Raji (cell line): ENCODE results near the gene GSTP1.
A peak's percentile ranks its signal among the peaks of the same experiment; 100 is the strongest.

Experiments used
- POLR2A ChIP-seq: IDR thresholded peaks from 2 replicates; pipeline ENCODE4 v1.6.1; 2011; ENCODE audit warnings: low read depth, low read length, control low read depth; ENCODE audit not compliant: insufficient read depth

GSTP1 gene

DNA sequence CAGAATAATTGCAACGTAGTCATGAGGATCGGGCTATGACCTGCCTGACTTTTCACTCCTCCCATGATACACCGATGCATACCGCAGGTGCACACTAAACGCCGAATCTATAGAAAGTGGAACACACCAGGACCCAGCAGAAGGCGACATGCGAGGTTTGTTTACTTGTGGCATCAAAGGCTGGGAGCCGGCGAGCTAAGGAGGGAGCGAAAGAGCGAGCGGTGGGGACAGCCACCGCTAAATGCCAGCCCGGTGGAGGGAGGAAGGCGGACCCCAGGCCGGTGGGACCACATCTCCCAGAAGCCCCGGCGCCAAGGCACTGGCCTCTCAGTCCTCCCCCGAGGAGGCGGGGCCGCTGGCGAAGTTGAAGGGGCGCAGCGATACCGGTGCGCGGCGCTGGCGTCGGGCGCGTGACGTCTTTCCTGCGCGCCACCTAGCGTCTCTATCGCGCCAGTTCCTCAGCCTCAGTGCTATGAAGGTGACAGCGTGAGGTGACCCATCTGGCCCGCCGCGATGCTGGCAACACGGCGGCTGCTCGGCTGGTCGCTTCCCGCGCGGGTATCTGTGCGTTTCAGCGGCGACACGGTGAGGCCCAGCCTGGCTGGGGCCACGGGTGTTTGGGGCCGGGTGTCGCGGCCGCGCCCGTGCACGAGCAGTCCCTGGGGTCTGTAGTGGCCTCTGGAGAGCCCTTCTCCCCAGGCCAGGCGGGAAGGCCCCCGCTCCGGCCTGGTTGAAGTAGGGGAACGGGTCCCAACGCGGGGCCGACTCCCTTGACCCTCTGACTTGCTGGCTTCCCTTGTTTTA lies 23.1 kb downstream of the GSTP1 start, which contains the start of gene NDUFV1:
TSS of gene NDUFV1 (plus strand) at position 445 of the 804 bp plus-strand sequence. CDS start at position 514, 69 bp downstream.
- peak; percentile 90 for TF ChIP-seq POLR2A

DNA sequence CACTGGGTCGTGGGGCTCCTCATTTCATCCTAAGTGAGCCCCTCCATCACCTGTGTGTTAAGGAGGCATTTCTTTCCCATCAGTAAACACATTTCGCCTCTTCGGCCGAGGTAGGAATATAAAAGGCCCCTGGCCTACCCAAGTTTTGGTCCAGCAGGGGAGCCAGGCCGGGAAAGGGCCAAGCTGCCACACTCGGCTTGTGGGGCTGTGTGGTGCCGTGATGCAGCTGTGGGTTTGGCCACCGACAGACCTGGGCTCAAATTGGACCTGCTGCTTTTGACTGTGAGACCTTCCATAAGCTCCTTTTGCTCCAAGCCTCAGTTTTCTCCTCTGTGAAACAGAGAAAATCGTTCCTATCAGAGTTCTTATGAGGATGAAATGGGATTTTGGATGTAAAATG lies 23.9 kb downstream of the GSTP1 start:
- TF ChIP-seq POLR2A = no peak

DNA sequence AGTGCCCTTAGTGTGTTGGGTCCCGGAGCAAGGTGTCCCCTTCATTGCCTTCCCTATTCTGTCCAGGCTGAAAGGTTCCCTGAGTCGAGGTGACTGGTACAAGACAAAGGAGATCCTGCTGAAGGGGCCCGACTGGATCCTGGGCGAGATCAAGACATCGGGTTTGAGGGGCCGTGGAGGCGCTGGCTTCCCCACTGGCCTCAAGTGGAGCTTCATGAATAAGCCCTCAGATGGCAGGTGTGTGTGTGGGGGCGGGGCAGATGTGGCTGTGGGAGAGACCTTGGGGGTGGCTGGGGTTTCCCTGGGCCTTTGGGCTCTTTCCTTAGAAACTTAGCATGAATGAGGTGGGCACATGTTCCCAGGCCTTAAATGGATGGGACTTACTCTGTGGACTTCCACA lies 24.9 kb downstream of the GSTP1 start:
- TF ChIP-seq POLR2A = no peak

DNA sequence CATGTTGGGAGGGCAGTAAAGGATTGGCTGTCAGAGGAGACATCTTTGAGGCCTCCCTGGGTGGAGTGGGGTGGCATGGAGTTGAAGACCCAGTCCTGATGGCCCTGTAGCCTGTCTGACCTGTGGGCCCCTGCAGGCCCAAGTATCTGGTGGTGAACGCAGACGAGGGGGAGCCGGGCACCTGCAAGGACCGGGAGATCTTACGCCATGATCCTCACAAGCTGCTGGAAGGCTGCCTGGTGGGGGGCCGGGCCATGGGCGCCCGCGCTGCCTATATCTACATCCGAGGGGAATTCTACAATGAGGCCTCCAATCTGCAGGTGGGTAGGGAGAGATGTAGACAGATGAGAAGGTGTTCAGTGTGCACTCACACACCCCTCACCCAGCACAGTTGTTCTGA lies 25.7 kb downstream of the GSTP1 start:
- TF ChIP-seq POLR2A = no peak

DNA sequence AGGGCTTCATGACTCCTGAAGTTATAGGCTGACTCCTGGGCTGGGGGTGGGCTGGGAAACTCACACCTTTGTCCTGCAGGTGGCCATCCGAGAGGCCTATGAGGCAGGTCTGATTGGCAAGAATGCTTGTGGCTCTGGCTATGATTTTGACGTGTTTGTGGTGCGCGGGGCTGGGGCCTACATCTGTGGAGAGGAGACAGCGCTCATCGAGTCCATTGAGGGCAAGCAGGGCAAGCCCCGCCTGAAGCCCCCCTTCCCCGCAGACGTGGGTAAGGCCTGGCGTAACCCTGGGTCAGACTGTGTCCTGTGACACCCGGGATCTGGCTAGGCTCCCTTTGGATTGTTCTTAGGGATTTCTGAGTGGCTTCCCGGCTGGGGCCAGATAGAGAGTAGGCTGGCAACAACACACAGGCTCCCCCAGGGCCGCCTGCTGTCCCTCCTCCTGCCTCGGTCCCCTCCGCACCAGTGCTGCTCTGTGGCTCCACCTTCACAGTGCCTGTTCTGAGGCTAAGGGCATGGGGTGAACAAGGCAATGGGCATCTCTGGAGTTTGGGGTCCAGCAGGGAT lies 26.8 kb downstream of the GSTP1 start:
- TF ChIP-seq POLR2A = no peak

DNA sequence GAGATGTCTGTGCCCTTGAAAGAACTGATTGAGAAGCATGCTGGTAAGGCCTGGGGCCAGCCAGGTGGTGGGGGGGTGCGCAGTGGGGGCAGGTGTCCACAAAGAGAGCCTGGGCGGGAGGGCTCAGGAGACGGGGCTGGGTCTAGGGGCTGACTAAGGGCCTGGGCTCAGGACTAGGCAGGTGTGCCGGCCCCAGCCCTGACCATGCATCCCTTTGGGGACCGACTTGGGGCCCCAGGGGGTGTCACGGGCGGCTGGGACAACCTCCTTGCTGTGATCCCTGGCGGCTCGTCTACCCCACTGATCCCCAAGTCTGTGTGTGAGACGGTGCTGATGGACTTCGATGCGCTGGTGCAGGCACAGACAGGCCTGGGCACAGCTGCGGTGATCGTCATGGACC lies 27.6 kb downstream of the GSTP1 start:
- TF ChIP-seq POLR2A = no peak

DNA sequence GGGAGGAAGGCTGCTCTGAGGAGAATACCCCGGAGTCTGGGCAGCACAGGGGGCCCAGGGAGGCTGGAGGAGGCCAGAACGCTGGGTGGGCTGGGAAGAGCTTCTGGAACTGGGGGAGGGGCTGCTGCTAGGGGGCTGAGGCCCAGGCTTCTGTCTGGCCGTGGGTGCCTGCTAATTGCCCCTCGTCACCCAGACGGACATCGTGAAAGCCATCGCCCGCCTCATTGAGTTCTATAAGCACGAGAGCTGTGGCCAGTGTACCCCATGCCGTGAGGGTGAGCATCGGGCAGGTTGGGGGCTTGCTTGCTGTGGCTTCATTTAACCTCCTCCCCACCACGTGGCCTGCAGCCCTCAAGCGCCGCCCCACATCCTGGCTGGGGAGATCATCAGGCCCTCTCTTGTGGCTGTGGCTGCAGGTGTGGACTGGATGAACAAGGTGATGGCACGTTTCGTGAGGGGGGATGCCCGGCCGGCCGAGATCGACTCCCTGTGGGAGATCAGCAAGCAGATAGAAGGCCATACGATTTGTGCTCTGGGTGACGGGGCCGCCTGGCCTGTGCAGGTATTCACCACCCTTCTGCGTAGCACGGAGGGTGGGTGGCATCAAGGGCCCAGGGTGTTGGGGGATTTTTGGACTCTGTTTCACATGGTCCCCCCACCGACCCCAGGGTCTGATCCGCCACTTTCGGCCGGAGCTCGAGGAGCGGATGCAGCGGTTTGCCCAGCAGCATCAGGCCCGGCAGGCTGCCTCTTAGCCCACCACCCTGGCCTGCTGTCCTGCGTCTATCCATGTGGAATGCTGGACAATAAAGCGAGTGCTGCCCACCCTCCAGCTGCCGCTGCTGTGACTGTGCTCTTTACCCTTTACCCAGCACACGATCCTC lies 28.3 kb downstream of the GSTP1 start:
- no peak for TF ChIP-seq POLR2A

DNA sequence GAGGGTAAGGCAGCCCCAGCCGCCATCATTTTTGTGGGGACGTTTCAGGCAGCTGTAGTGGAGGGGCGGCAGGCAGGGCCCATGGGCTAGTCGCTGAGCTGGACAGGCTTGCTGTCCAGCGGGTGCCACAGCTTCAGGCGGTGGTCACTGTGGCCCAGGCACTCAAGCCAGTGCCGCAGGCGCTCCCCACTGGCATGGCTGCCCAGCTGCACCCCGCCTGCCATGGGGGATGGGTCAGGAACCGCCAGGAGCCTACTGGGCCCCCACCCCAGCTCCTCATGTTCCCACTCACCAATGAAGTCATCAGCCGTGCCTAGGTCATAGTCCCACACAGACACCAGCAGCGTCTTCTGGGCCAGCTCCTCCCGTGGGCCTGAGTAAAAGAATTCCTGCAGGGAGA lies 29.1 kb downstream of the GSTP1 start:
- no peak for TF ChIP-seq POLR2A

DNA sequence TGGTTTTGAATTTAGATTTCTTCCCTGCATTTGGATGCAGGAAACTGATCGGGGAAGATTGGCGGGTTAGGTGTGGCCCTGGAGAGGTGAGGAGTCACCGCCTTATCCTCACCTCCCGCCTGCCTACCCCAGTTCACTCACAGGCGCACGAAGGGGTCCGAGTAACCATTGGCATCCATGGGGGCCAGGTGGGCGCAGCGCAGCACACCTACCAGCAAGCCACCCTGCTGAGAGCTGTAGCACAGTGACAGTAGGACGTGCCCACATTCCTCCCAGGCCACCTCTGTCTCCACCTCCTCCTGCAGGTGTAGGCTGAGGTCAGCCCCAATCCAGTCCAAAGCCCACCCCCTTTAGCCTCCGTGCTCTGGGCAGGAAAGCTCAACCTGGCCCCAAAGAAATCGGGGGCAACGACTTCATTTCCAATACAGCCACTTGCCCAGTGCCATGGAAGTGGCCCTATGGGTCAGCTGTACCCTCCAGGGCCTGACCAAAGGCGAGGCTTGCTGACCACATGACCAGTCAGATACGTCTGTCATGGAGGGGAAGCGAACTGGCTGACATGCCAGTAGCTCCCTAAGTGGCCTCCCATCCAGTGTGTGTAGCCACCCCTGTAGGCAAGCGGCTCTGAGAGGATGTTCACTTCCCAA lies 29.8 kb downstream of the GSTP1 start:
- no peak for TF ChIP-seq POLR2A

DNA sequence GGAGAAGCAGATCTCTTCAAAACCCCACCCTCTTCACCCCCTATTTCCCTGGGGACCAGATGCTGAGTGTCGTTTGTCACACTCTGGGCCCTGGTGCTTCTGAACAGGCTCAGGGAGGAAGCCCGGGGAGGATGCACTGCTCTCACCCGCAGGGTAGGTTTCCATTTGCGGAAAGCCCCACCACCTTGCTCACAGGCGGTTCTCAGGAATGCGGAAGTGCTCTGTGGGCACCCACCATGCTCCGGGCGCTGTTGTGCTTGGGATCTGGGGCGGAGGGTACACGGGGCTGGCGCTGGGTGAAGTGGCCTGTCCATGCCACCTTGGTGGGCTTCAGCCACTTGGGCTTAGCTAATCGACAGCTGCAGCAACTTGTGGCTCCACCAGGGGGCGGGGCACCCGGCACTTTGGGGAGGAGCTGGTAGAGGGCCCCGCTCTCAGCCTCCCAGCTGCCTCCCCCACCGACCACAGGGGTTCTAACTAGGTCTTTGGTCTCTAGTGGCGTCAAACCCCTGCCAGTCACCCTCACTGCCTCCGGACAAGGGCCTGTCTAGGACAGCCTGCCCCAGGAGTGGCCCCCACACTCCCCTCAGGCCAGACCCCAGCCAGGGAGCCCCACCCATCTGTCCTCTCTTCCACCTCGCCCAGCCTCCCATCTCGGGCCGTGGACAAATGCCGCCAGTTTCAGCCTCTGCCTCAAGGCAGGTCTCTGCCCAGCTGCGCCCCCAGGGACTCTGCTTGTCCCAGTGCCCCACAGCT lies 30.5 kb downstream of the GSTP1 start:
- TF ChIP-seq POLR2A = peak; percentile 86

DNA sequence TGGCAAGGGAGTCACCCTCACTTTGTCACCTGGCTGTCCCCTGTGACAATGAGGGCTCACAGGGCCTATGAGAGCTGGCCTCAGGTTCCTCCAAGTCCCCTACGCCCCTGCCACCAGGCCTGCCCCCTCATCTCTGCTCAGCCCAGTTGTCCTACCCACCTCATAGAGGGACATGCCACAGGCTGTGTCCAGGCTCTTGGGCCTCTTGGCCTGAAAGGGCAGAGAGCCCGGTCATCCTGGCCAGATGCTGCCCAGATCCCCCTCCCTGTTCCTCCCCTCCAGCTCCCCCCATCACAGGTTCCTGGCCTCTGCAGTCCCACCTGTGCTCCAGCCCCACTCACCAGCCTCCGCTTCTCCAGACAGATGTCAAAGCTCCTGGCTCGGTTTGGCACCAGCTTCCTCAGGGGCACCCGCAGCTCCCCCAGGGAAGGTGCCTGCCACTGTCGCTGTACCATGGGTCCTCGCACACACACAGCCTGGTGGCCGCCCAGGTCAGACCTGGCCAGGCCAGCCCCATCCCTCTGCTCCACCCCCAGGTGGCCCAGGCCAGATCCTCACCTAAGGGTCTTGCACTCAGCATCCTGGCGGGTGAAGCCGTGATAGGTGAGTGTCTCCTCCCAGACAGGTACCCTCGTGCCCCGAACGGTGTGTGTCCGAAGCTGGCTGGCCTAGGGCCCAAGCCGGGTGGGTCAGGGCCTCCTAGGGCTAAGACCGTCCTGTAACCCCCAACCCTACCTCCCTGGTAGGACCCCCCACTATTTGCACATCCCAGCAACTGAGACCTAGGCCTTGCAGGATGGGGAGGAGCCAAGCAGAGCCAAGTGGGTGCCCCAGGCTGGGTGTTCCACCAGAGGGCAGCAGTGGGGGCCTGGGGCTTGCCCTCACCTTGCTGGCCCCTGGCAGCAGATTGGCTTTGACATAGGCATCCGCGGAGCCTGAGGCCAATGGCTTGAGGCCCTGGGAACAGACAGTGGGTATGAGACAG lies 31.4 kb downstream of the GSTP1 start:
- no peak for TF ChIP-seq POLR2A

DNA sequence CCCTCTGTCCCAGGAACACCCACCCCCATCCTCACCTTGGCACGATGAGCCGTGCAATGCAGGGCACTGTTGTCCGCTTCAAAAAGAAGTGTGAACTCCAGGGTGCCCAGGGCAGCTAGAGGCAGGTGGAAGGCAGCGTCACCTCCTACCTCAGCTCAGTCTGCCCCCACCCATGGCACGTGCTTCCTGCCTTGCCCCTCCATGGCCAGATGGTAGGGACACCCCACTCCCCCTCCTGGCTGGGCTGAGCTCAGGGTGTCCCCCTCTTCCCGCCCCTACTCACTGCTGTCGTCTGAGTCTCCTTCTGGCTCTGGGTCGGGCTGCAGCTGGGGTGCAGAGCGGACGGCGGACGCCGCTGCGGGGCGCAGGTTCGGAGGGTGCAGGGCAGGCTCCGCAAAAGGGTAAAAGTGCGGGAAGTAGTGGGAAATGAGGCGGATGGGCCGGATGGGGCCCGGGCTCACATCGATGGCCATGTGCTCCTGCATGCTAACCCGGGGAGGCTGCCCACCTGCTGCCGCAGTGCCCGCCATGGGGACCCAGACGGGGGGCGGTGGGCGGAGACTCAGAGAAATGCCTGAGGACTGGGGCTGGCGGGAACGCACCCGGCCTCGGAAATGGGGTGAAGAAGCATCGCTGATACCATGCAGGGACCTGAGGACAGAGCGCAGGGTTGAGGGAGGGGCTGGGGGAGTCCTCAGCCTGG lies 32.3 kb downstream of the GSTP1 start:
- 0 out of 2 replicates have a peak, but pooled peaks have one; percentile 22 for TF ChIP-seq POLR2A

DNA sequence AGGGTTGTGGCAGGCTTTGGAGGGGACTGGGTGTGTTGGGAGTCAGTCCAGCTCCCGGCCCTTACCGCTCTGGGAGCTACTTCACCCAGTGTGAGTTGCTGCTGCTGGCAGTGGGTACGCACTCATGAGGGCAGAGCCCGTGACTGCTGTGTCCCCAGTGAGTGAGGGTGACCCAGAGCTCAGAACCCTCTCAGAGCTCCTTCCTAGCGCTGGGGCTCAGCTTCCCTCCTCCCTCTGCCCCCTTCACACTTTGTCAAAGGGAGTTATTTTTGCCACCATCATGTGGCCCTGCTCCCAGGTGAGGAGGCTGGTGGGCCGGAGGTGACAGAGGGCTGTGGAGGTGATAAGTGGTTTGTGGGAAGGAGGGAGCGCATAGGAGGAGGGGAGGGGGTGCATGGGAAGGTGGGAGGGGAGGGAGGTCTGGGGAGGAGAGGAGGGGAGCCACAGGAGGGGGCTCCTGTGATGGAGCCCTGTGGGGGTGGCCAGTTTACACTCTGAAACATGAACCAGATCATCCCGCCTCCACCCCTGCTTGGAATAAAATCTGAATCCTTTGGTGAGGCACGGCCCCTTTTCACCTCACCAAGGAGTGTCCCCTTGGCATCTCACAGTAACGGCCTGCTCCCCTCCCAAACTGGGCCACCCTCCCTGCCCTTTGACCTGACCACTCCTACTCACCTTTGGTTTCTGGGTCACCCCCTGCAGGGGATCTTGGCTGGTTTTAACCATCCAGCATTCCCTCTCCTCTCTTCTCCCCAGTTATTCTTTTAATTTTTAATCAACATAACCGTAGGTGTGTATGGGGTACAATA lies 33.0 kb downstream of the GSTP1 start:
- no peak for TF ChIP-seq POLR2A
